ENCODE data around the gene IFNAR1. TPM values are rescaled to one million over a fixed set of nuclear protein-coding genes. Genes with fewer than 3 reads are reported as not detected.

The IFNAR1 gene
- total RNA-seq, 1 experiment from 2014 or later, result 20.5 TPM

DNA sequence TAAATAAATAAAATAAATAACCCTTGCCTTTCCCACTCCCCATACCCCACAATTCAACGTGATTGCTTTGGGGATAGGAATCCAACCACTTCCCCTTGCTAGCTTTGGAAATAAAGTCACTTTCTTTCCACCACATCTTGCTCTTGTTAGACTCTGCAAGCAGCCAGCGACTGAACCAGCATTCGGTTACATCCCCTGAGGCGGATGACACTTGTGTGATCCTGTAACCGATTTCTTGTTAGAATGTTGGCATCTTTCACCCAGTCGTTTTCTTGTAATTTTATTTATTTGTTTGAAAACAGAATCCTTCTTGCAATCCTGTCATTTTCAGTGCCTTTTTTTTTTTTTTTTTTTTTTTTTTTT, 76.8 kb downstream of the IFNAR1 start:
- H3K27ac ChIP-seq (ENCODE audit: low read depth, low read length), result no peak overlapping the region; the same call in 1 of the 2 replicates
- no peak overlapping the region for H3K9ac ChIP-seq (ENCODE audit: low read length)
- no TSS peak for BruUV-seq (replicated peaks)
- ATAC-seq (no peak), DNase-seq (ENCODE audit: low read depth, low spot score) (no peak)
- ChIA-PET RAD21 (ENCODE audit: low non-redundant PET in 1 of 2, low total read pairs in 2 of 2, uncharacterized antibody in 2 of 2, unreplicated experiment in 2 of 2) (no interaction called here), CTCF (no interaction called here), POLR2A (no interaction called here)
- H3K79me2 ChIP-seq (ENCODE audit: insufficient read depth, low read length), result peaks cover 32% of the 10 kb centered on the region
- intact Hi-C loops (cut with micrococcal nuclease), result no loop called here
- peak overlapping the region; percentile 42; the same call in 1 of the 2 replicates for H3K4me2 ChIP-seq (ENCODE audit: low read length)
- H3K27me3 ChIP-seq (ENCODE audit: insufficient read depth, low read length), result no peaks in the 10 kb centered on the region
- no peak for TF ChIP-seq EZH2phosphoT487 (IDR thresholded peaks at IDR 0.05; ENCODE audit: borderline replicate concordance)
- TF ChIP-seq EGR1 (IDR thresholded peaks at IDR 0.05; ENCODE audit: low read depth), result no peak
- TF ChIP-seq SP1 (IDR thresholded peaks at IDR 0.05; ENCODE audit: low read depth), result no peak
- no peak for TF ChIP-seq FOSL1 (IDR thresholded peaks at IDR 0.05; ENCODE audit: low read depth)
- TF ChIP-seq, protein P1, sequence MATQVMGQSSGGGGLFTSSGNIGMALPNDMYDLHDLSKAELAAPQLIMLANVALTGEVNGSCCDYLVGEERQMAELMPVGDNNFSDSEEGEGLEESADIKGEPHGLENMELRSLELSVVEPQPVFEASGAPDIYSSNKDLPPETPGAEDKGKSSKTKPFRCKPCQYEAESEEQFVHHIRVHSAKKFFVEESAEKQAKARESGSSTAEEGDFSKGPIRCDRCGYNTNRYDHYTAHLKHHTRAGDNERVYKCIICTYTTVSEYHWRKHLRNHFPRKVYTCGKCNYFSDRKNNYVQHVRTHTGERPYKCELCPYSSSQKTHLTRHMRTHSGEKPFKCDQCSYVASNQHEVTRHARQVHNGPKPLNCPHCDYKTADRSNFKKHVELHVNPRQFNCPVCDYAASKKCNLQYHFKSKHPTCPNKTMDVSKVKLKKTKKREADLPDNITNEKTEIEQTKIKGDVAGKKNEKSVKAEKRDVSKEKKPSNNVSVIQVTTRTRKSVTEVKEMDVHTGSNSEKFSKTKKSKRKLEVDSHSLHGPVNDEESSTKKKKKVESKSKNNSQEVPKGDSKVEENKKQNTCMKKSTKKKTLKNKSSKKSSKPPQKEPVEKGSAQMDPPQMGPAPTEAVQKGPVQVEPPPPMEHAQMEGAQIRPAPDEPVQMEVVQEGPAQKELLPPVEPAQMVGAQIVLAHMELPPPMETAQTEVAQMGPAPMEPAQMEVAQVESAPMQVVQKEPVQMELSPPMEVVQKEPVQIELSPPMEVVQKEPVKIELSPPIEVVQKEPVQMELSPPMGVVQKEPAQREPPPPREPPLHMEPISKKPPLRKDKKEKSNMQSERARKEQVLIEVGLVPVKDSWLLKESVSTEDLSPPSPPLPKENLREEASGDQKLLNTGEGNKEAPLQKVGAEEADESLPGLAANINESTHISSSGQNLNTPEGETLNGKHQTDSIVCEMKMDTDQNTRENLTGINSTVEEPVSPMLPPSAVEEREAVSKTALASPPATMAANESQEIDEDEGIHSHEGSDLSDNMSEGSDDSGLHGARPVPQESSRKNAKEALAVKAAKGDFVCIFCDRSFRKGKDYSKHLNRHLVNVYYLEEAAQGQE (IDR thresholded peaks at IDR 0.05; ENCODE audit: low read depth), result no peak
- TF ChIP-seq, protein P2, sequence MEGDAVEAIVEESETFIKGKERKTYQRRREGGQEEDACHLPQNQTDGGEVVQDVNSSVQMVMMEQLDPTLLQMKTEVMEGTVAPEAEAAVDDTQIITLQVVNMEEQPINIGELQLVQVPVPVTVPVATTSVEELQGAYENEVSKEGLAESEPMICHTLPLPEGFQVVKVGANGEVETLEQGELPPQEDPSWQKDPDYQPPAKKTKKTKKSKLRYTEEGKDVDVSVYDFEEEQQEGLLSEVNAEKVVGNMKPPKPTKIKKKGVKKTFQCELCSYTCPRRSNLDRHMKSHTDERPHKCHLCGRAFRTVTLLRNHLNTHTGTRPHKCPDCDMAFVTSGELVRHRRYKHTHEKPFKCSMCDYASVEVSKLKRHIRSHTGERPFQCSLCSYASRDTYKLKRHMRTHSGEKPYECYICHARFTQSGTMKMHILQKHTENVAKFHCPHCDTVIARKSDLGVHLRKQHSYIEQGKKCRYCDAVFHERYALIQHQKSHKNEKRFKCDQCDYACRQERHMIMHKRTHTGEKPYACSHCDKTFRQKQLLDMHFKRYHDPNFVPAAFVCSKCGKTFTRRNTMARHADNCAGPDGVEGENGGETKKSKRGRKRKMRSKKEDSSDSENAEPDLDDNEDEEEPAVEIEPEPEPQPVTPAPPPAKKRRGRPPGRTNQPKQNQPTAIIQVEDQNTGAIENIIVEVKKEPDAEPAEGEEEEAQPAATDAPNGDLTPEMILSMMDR (IDR thresholded peaks at IDR 0.05 in 2 of 3, conservative IDR thresholded peaks at IDR 0.05 in 1 of 3; ENCODE audit: borderline replicate concordance in 1 of 3, insufficient read depth in 1 of 3, low read depth in 2 of 3, low read length in 2 of 3), result no peak
- TF ChIP-seq POLR2AphosphoS5 (IDR thresholded peaks at IDR 0.05; ENCODE audit: low read depth, low read length), result no peak
- no peak for TF ChIP-seq RAD21 (IDR thresholded peaks at IDR 0.05; ENCODE audit: low read depth)
- TF ChIP-seq ZFX (IDR thresholded peaks at IDR 0.05), result no peak
- TF ChIP-seq, protein P3, sequence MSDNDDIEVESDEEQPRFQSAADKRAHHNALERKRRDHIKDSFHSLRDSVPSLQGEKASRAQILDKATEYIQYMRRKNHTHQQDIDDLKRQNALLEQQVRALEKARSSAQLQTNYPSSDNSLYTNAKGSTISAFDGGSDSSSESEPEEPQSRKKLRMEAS (IDR thresholded peaks at IDR 0.05), result no peak
- no peak for TF ChIP-seq EZH2 (IDR thresholded peaks at IDR 0.05)
- no peak for TF ChIP-seq ZNF274 (IDR thresholded peaks at IDR 0.05; ENCODE audit: low read depth, low read length)
- no peaks in the 10 kb centered on the region for H3K9me2 ChIP-seq (ENCODE audit: insufficient read depth)
- H2AFZ ChIP-seq (ENCODE audit: low read depth, low read length, poor library complexity, severe bottlenecking), result peak overlapping the region; percentile 78
- peaks cover 35 to 44% of the 10 kb centered on the region in 2 experiments for H3K4me1 ChIP-seq (ENCODE audit: control insufficient read depth in 1 of 2, insufficient read depth in 2 of 2, low read length in 2 of 2)
- no peaks in the 10 kb centered on the region for H3K36me3 ChIP-seq (ENCODE audit: control insufficient read depth in 1 of 2, insufficient read depth in 2 of 2, low read length in 2 of 2)
- no peak overlapping the region for H3K4me3 ChIP-seq (replicated peaks in 1 of 2; ENCODE audit: low read depth in 1 of 2, low read length in 2 of 2)
- H4K20me1 ChIP-seq (ENCODE audit: insufficient read depth), result no peaks in the 10 kb centered on the region
- no peaks in the 10 kb centered on the region for H3K9me3 ChIP-seq (ENCODE audit: control insufficient read depth in 1 of 2, insufficient read depth in 1 of 2, low read depth in 1 of 2, low read length in 2 of 2)
